Stomach (tissue), 4 donors: ENCODE measurements around the gene TMEM200C.

Experiments used
- EP300 ChIP-seq: sonication (generic); formaldehyde crosslinking; IDR thresholded peaks from one replicate; pipeline ENCODE4 v1.6.1; 2017; ENCODE audit warnings: antibody characterized with exemption
- TF ChIP-seq, protein P1 (sequence below), 7 experiments: fragments of 450-650 bp in 4 of 7; fragments of 200-600 bp in 3 of 7; sonication (generic) in 3 of 7; IDR thresholded peaks; one replicate each; pipeline ENCODE4 v1.5.1; 2016 to 2019; ENCODE audit warnings: antibody characterized with exemption in 7 of 7, control low read depth in 2 of 7, mild to moderate bottlenecking in 1 of 7

DNA sequence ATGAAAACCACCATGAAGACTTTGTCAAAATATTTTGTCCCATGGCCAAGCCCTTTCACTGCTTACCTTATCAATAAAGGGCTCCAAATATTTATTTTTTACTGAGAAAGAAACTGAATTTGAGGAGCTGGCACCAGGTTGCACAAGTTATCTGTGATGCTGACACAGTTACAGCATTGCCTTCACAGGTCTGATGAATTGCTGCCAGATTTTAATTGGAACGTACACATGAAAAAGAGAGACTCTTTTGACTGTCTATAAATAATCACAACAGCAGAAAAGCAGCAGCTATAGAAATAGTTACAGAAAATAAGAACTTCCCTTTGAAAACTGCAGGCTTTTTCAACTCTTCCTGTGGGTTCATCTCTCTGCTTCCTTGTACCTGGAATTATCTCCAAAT, 23.9 kb downstream of the TMEM200C start:
- TF ChIP-seq, protein P1, sequence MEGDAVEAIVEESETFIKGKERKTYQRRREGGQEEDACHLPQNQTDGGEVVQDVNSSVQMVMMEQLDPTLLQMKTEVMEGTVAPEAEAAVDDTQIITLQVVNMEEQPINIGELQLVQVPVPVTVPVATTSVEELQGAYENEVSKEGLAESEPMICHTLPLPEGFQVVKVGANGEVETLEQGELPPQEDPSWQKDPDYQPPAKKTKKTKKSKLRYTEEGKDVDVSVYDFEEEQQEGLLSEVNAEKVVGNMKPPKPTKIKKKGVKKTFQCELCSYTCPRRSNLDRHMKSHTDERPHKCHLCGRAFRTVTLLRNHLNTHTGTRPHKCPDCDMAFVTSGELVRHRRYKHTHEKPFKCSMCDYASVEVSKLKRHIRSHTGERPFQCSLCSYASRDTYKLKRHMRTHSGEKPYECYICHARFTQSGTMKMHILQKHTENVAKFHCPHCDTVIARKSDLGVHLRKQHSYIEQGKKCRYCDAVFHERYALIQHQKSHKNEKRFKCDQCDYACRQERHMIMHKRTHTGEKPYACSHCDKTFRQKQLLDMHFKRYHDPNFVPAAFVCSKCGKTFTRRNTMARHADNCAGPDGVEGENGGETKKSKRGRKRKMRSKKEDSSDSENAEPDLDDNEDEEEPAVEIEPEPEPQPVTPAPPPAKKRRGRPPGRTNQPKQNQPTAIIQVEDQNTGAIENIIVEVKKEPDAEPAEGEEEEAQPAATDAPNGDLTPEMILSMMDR (IDR thresholded peaks at IDR 0.05), result no peak
- TF ChIP-seq EP300, result no peak
